ENCODE measurements around the gene ERCC2.
"Not testable (repeated sequence)": the region's sequence is repeated elsewhere in the genome, so short reads cannot be mapped to it uniquely, and the experiment has no call there.

ERCC2 gene

DNA sequence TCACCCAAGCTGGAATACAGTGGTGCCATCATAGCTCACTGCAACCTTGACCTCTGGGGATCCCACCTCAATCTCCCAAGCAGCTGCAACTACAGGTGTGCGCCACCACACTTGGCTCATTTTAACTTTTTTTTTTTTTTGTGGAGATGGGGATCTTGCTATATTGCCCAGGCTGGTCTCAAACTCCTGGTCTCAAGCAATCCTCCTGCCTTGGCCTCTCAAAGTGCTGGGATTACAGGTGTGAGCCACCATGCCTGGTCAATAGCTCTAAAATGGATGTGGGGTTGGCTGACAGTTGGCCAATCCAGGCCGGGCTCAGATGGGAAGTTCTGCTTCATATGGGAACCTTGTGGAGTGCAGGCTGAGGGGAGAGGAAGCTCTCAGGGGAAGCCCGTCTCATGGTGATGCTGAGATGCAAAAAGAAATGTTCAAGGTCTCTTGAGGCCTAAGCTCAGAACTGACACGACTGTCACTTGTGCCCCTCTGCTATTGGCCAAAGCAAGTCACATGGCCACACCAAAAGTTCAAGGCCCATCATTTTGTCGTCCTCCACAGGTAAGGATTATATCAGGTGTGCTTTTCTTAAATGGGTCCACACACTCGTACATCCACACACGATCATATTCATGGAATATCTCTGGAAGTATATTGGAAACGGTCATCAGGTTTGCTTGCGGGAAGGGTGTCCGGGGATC lies 36.6 kb downstream of the ERCC2 start:
- DNase-seq (ENCODE audit: low spot score) = no peak

DNA sequence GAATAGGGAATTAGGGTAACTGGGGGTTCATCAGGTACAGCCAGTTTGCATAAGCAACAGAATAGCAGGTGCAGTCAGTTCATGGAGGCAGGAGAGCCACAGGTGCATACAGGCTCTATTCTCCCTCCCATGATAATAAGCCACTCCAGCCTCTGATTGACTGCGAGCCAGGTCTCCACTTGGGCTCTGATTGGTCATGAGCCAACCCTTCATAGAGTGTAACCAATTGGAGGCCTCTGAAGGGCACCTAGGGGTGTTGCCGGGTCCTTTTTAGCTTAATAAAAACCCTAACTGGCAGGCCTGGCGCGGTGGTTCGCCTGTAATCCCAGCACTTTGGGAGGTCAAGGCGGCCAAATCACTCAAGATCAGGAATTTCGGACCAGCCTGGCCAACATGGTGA lies 39.0 kb downstream of the ERCC2 start:
- DNase-seq (ENCODE audit: low spot score) = no peak

DNA sequence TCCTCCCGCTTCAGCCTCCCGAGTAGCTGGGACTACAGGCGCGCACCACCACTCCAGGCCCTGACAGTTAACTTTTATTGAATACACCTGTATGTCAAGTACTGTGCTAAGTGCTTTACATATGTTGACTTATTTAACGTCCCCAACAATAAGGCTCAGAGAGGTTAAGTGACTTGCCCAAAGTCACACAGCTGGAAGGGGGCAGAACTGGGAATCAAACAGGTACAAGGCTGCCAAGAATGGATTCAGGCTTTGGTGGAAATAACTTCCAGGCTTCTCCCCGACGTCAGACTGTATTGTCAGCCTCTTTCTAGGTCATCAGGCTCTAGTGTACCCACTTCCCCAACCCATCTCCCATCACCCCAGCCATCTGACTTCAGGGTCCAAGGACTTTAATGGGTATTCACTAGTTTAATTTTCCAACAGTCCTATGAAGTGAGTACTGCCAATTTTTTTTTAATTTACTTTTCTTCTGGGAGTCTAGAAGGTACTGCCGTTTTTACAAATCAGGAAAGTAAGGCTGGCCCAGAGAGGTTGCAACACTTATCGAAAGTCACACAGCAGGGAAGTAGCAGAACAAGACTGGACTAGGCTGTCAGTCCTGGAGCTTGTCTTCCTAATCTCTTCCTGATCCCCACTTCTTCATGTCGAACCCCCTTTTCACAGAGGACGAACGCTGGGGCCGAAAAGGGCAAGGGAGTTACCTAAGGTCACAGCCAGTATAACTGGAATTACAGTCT lies 42.8 kb downstream of the ERCC2 start:
- no peak for DNase-seq (ENCODE audit: low spot score)

DNA sequence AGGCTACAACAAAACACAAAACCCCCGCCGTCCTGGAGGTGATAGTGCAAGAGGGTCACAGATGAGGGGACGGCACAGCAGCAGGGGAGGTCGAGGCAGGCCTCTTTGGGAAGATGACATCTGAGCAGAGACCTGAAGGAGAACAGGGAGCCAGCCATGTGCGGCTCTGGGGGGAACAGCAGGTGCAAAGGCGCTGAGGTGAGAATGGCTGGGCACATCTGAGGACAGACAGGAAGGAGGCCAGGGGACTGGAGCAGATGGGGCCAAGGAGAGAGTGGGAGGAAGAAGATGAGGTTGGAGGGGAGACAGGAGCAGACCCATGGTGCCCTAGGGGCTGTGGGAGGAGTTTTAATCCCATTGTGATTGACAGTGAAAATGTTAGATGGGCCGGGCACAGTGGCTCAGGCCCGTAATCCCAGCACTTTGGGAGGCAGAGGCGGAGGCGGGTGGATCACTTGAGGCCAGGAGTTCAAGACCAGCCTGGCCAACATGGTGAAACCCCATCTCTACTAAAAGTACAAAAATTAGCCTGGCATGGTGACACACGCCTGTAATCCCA lies 45.9 kb downstream of the ERCC2 start:
- no peak for DNase-seq (ENCODE audit: low spot score)

DNA sequence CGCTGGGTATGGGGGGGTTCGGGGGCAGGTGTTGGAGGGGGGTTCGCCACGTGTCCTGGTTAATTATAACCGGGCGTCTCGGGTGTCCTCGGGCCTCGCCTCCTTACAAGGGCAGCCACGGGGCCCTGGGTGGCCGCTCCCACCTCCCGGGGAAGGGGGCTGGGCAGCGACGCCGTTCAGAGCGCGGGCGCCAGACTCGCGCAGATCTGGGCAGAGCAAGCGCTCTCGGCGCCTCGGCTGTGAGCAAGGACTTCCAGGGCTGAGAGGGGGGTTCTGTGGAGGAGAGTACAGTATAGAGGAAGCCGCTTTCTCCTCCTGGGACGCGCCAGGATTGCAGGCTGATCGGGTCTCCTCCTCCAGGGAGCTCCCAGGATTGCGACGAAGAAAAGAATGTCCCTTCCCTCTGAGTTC lies 46.7 kb downstream of the ERCC2 start:
- no peak for DNase-seq (ENCODE audit: low spot score)

DNA sequence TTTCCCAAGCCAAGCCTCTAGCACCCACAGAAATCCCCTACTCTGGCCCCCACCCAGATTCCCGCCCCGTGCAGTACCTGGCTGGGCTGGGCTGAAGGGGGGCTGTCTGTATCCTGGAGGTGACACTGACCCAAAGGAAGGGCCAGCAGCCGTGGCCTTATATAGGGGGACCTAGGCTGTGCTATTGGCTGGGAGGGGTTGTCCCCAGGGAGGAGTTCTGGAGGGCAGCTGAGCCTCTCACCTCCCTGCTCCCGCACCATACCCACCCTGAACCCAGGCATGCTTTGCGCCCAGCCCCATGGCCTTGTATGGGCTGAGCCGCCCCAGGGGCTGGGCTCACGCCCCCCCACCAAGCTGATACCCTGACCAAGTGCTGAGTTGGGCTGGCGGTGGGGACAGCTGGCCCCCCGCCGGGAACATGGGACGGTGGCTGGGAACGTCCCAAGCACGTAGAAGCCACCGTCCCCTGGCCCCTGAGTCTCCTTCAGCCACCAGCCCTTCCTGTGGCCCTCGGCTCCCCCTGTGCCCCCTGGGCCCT lies 47.6 kb downstream of the ERCC2 start, which contains the start of gene CKM:
Gene CKM, minus strand, starts transcription at position 132 of the 538 bp plus-strand sequence. CDS start 3,162 bp downstream, outside the sequence.
- no peak for DNase-seq (ENCODE audit: low spot score)

DNA sequence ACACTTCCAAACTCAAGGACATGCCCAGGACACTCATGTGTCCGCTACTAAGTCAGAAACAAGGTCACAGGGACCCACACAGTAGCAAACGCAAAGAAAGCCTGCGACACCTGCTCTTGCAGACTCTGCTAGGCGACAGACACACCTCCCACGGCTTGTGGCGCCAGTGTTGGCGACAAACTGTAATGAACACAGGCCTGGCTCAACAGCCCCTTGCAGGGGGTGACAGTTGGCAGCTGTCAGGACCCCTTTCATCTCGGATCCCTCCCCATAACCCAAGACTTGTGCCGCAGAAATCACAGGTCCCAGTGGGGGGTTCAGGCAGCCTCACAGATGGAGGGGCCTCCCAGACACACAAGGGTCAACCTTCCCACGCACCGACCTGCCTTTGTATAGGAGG lies 48.1 kb downstream of the ERCC2 start:
- DNase-seq (ENCODE audit: low spot score) = no peak

DNA sequence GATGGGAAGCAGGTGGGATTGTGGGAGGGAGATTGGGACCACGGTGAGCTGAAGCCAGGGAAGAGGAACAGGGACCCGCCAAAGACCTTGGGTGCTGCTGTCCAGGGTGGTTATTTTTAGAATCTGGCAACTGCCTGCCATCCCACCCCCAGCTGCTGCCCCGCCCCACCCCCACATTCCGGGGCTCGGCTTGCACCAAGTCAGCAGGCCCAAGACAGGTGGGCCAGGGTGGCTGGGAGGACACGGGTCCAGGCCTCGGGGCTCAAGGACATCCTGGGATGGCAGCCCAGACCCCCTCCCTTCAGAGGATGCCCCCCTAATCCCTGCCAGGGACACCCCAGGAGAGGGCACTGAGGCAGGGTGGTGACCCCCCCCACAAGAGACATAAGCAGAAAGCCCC lies 48.5 kb downstream of the ERCC2 start:
- no peak for DNase-seq (ENCODE audit: low spot score)

DNA sequence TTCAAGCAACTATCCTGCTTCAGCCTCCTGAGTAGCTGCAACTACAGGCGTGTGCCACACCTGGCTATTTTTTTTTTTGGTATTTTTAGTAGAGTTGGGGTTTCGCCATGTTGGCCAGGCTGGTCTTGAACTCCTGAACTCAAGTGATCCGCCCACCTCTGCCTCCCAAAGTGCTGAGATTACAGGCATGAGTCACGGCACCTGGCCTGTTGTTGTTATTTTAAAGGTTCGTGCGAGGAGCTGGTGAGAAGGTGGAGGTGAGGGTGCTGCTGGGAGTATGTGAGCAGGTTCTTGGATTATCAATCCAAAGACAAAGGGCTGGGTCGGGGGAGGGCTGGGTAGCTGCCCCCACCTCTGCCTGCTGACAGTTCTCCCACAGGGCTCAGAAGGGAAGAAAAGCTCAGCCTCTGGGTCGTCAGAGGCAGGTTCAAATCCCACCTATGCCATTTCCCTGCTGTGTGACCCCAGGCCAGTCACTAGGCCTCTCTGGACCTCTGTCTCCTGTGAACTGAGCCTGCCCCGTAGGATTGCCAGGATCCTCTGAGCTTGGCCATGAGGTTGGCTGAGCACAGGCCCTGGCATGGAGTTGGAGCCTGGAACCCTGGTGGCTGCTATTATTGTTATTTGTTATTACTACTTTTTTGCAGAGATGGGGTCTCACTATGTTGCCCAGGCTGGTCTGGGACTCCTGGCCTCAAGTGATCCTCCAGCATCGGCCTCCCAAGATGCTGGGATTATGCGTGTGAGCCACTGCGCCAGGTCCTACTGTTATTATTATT lies 49.2 kb downstream of the ERCC2 start:
- no peak for DNase-seq (ENCODE audit: low spot score)

DNA sequence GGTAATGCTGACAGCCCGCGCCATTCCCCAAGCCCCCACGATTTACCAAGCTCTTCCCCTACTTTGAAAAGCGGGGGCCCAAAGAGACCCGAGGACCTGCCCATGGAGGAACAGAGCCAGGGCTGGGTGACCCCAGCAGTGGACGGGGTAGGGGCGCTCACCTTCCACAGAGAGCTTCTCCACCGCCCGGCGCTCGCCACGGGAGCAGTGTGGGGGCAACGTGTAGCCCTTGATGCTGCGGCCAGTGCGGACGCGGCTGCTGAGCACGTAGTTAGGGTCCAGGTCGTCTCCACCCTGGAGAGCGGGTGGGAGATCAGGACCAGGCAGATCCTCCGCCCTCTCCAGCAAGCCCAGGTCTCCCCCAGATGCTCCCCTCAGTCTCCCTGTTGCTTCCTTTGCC lies 55.1 kb downstream of the ERCC2 start:
- no peak for DNase-seq (ENCODE audit: low spot score)

DNA sequence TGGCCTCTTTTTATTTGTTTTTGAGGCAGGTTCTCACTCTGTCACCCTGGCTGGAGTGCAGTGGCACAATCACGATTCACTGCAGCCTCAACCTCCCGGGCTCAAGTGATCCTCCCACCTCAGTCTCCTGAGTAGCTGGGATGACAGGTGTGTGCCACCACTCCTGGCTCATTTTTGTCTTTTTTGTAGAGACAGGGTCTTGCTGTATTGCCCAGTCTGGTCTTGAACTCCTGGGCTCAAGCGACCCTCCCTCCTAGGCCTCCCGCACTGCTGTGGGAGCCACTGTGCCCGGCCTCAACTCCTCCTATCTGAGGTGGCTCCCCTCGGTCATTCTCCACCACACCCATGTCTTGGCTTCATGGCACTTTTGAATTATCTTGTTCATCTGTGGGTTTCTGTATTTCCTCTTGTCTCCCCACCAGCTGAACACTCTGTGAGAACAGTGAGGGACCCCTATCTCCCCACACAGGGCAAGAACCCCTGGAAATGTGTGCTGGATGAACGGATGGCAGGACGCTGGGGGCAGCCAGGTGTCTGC lies 55.6 kb downstream of the ERCC2 start:
- DNase-seq (ENCODE audit: low spot score) = no peak

DNA sequence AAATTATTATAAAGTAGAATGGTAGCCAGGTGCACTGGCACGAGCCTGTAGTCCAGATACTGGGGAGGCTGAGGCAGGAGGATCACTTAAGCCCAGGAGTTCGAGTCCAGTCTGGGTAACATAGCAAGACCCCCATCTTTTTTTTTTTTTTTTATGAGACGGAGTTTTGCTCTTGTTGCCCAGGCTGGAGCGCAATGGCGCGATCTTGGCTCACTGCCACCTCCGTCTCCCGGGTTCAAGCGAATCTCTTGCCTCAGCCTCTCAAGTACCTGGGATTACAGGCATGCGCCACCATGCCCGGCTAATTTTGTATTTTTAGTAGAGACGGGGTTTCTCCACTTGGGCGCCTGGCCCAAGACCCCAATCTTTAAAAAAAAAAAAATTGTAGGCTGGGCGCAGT lies 58.1 kb downstream of the ERCC2 start:
- not testable (repeated sequence) for DNase-seq (ENCODE audit: low spot score)

DNA sequence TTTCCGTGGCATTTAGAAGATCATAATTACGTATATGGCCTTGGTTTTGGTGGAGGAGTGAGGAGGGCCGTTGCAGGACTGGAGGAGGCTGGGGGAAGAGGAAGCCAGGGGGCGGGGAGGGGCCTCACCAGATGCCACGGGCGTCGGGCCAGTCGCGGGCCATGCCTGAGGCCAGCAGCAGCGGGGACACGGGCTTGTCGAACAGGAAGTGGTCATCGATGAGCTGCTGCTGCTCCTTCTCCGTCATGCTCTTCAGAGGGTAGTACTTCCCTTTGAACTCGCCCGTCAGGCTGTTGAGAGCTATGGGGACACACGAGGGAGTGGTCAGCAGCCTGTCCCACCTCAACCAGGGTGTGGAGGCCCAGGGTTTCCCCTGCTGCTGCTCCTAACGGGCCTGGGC lies 58.8 kb downstream of the ERCC2 start:
- DNase-seq (ENCODE audit: low spot score) = no peak

DNA sequence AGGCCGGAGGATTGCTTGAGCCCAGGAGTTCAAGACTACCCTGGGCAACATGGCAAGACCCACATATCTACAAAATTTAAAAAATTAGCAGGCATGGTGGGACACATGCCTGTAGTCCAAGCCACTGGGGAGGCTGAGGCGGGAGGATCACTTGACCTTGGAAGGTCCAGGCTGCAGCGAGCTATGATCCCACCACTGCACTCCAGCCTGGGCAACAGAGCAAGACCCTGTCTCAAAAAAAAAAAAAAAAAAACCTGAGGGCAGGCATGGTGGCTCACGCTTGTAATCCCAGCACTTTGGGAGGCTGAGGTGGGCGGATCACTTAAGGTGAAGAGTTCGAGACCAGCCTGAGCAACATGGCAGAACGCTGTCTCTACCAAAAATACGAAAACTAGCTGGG lies 61.1 kb downstream of the ERCC2 start:
- not testable (repeated sequence) for DNase-seq (ENCODE audit: low spot score)

DNA sequence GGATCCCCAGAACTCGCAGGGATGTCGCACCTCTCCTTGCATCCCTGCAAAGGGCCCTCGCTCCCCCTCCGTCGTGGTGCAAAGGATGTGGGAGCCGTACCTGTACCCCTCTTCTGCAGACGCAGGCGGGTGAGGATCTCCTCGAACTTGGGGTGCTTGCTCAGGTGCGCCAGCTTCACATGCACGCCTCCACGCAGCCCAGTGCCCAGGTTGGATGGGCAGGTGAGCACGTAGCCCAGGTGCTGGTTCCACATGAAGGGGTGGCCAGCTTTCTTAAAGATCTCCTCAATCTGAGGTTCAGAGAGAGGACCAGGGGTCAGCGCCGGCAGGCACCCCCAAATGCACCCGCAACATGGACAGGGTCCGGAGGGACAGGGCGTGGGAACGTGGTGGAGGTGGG lies 63.0 kb downstream of the ERCC2 start:
- DNase-seq (ENCODE audit: low spot score) = no peak

DNA sequence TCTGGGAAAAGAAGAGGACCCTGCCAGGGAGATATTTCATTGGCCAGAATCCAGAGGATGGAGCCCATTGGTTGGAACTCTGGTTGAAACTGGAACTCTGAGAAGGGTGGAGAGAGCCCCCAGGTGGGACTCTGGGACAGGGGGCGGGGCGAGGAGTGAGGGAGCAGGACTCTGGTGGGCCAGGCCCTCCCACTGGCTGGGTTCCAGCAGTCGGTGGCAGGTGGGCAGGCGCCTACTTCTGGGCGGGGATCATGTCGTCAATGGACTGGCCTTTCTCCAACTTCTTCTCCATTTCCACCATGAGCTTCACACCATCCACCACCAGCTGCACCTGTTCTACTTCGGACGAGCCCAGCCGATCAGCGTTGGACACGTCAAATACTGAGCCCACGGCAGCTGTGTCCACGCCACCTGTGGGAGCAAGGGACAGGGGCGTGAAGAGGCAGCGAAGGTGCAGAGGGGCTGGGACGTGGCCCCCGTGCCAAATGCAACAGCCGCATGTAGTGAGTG lies 63.8 kb downstream of the ERCC2 start:
- DNase-seq (ENCODE audit: low spot score) = no peak

DNA sequence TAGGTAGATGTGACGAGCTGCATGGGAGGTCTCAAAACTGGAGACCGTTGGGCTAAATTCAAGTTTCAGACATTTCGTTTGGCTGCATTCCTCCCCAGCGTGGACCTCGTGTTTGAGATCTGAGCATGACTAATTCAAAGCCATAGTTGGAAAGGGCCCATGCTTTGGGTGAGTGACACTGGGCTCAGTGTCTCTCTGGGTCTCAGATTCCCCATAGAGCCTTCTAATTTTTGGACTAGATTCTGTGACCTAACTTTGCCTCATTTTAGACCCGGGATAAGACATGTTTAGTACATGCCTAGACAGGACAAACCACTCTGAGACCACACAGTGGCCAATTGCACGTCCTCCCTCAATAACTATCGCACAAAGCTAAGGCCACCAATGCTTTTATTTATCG lies 64.3 kb downstream of the ERCC2 start:
- DNase-seq (ENCODE audit: low spot score) = no peak

DNA sequence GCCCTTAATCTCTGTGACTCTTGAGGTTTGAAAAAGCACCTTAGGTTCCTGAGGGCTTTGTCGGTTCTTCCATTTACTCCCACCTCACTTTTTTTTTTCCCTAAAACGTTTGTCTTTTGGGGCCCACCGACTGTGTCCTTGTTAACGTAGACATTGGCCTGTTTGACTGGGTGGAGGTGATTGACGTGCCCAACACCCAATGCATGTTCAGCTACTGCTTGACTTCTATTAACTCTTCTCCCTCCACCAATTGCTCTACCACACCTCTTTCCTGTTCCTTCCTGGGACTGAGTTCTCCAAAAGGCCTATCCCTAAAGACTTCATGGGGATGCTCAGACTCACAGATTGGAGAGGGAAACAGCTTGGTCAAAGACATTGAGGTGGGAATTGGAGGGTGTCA lies 65.0 kb downstream of the ERCC2 start:
- no peak for DNase-seq (ENCODE audit: low spot score)

DNA sequence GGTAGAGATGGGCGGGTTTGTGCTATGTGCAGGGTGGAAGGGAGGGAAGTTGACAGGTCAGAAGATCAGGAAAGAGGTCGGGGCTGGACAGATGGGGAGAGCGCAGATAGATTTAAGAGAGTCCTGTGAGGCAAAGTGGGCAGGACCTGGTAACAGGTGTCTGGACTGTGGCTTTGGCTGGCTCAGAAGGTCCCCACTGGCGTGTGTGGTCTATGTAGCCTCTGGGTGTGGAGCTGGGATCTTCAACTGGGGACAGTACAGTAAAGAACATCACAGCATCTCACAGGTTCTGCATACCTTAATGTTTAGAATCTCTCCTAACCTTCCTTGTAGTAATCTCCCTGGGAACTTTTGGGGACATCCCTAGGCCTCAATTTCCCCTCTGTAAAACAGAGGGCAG lies 65.4 kb downstream of the ERCC2 start:
- no peak for DNase-seq (ENCODE audit: low spot score)

DNA sequence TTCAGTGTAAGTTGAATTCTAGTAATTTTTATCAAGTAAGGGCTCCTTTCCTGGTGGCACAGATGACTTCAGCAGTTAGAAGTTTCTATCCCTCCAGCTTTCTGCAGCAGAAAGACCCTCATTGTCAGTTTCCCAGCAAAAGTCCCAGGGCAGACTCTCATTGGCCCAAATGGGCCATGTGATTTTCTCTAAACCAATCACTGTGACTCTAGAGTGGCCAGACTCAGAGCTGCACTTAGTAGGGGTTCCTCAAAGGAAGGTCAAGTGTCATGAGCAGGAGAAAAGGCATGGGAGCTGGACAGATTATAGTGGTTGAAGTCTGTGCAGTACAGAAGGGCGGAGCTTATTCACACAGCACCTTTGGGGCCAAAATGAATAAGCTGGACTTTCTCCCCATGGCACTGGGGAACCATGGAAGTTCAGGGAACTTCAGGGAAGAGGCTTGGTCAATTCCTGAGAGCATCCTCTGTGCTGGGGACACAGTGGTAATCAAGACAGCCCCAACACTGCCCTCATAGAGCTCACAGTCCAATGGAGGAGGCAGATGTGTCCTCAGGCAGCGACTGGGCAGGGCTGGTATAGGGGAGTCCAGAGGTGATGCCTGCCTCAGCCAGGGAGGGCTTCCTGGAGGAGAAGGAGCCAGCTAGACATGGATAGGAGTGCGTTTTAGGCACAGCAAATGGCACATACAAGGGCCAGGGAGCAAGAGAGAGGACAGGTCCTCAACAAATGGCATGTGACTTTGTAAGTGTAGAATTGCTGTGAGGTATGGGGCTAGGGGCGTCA lies 66.0 kb downstream of the ERCC2 start:
- no peak for DNase-seq (ENCODE audit: low spot score)

All from activated CD4-positive, alpha-beta T cell treated with anti-CD3 and anti-CD28 coated beads, Interleukin-2, Interleukin-4, amounts not matched to agents 100 ng/mL and 50 ng/mL, durations not matched to agents 16 hours and 8 hours (primary cell).